ENCODE data around the gene PPP1R15A.
"Not testable (repeated sequence)": the region's sequence is repeated elsewhere in the genome, so short reads cannot be mapped to it uniquely, and the experiment has no call there.

Gene PPP1R15A

GRCh38 chr19:48918071-48918470 is 45.9 kb downstream of the PPP1R15A start:
- no peak for DNase-seq

- no peak for DNase-seq
These were observed 46.6 kb downstream of the PPP1R15A start for GRCh38 chr19:48918801-48919247.

GRCh38 chr19:48919271-48919670 is 47.0 kb downstream of the PPP1R15A start:
- DNase-seq, result not testable (repeated sequence)

GRCh38 chr19:48920949-48921348 is 48.7 kb downstream of the PPP1R15A start:
- no peak for DNase-seq

- DNase-seq, result no peak
These were observed 49.7 kb downstream of the PPP1R15A start for GRCh38 chr19:48921721-48922500.

- no peak for DNase-seq
These were observed 50.6 kb downstream of the PPP1R15A start for GRCh38 chr19:48922548-48923490.

- DNase-seq, result no peak
These were observed 53.1 kb downstream of the PPP1R15A start for GRCh38 chr19:48925240-48925843.
